HG03575 (cell line): Measurements from ENCODE around the gene PRX.
"Not testable (repeated sequence)": the region's sequence is repeated elsewhere in the genome, so short reads cannot be mapped to it uniquely, and the experiment has no call there.

Source experiments
- ATAC-seq: cut with Tn5 transposase; IDR thresholded peaks from one replicate; pipeline ENCODE4 v1.9.1; 2021; ENCODE audit not compliant: unreplicated experiment, insufficient number of reproducible peaks, low FRiP score; ENCODE audit errors: extremely low read depth

Gene PRX

DNA sequence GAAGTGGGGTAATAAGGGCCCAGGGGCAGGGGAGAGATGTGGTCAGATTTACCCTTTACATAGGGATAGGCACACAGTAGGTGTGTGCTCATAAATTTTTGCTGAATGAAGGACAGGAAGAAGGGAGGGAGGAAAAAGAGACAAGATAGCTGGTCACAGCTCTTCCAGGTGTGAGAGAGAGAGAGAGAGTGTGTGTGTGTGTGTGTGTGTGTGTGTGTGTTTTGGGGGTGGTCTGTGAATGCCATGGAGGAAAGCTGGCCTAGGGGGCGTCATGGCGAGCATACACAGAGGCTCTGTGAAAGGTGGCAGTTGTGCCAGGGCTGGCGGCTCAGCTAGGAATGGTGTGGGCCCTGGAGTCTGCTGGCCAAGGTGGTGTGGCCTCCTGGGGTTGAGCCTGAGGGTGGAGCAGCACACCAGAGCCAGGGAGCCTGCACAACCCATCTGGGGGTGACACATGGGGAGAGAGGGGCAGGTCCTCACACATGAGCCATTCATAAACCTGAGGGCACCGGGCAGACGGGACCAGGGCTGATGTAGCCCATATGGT, 6.0 kb upstream of the PRX start:
- no peak for ATAC-seq

DNA sequence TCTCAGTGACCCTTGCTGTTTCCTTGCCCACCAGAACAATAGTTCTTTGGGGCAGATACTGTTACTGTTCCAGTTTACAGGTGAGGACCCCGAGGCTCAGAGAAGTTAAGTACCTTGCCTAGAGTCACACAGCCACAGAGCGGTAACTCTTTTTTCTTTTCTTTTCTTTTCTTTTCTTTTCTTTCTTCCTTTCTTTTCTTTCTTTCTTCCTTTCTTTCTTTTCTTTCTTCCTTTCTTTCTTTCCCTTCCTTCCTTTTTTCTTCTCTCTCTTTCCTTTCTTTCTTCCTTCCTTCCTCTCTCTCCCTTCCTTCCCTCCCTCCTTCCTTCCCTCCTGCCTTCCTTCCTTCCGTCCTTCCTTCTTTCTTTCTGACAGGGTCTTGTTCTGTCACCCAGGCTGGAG, 4.9 kb upstream of the PRX start:
- ATAC-seq = no peak

DNA sequence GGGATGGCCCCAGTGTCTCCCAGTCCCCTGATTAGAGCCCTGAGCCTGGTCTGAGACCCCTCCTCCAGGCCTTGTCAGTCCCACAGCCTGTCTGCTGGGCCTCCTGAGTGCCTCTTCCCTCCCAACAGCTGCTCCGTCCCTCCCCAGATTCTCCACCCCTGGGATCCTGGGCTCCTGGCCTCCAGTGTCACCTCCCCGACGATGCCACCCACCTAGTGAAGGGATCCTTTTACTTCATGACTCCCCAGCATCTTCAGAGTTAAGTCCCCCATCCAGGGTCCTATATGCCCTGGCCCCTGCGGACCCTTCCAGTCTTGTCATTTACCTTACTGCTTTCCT, 4.4 kb upstream of the PRX start:
- ATAC-seq = no peak

DNA sequence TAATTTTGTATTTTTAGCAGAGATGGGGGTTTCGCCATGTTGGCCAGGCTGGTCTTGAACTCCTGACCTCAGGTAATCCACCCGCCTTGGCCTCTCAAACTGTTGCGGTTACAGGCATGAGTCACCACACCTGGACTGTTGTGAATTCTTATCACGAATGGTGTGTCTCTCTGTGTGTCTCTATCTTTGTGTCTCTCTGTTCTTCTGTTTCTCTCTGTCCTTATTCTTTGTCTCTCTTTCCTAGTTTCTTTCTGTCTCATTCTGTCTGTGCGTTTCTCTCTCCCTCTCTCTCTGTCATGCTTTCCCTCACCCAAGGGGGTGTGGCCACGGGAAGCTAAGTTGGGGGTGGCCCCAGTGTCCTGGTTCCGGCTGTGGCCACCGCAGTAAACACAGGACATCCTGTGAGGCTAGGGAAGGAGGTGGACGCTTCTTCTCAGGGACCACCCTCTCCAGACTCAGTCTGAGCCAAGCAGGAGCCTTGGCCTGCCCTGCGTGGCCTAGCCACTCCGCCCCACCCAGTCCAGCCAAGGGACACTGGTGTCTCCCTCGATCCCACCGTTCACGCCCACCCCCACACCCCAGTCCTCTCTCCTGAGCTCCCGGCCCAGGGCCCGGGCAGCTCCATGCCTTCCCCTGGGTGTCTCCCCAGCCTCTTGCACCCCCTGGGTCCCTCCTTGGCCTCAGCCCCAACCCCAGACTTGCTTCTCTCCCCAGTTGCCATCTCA, 3.9 kb upstream of the PRX start:
- no peak for ATAC-seq

DNA sequence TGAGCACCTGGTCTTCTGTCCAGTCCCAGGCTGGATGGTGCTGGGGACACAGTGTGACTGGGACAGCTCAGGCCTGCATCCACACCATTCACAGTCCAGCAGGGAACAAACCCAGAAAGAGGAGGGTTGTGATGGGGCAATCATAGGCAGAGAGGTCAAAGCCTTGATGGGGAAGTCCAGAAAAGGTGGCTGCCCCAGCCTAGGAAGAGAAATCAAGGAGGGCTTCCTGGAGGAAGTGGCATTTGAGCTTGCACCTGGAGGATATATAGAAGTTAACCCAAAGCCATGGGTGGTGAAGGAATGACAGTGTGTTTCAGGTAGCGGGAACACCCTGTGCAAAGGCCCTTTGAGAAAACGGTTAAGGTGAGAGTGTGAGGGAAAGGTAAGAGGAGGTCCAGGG, 2.6 kb upstream of the PRX start:
- no peak for ATAC-seq

DNA sequence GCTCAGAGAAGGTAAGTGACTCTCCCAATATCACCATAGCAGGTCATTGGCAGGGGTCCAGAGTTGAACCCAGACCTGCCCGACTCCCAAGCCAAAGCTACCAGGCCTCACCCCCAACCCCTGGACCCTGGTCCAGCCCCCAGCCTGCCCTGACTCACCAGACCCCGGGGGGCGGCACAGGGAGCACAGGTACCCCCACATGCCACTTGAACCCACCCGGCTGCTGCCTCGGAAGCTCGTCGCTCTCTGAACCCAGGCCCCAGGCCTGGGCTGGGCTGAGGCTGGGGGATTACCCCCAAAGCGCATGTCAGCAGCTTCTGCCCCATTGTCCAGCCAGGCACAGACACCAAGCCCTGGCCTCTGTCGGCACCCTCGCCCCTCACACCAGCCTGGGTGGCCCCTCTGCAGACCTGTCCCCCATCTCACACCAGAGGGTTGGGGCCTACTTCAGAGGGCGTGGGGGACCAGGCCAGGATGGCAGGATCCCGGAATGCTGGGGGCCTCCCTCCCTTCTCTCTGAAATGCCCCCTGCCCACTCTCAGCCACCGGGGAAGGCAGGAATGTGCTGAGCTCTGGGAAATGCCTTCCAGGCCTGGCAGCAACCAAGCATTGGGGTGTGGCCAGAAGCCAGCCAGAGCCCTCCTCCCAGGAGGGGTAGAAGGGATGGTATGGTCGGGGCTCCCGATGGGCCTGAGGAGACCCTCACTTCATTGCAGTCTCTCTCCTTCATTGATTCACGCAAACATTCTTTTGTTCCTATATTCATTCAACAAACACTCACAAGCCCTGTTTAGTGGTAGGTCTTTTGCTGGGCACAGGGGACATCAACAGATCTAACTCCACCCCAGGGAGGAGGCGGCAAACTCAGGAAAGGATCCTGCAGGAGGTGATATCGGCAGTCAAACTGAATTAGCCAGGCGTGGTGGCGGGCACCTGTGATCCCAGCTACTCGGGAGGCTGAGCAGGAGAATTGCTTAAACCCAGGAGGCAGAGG, 1.7 kb upstream of the PRX start:
- no peak for ATAC-seq

DNA sequence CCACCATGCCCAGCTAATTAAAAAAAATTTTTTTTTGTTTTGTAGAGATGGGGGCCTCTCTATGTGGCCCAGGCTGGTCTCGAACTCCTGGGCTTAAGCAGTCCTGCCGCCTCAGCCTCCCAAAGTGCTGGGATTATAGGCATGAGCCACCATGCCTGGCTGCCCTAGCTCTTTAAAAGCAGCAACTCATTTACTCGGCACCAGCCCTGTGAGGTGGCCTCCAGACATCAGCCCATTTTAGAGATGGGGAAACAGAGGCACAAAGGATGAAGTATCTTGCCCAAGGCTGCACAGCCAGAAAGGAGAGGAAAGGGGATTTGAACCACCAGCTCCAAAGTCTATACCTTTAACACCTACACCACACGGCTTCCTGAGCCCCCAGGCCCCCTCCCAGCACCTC, 312 bp downstream of the PRX start:
- ATAC-seq = no peak

DNA sequence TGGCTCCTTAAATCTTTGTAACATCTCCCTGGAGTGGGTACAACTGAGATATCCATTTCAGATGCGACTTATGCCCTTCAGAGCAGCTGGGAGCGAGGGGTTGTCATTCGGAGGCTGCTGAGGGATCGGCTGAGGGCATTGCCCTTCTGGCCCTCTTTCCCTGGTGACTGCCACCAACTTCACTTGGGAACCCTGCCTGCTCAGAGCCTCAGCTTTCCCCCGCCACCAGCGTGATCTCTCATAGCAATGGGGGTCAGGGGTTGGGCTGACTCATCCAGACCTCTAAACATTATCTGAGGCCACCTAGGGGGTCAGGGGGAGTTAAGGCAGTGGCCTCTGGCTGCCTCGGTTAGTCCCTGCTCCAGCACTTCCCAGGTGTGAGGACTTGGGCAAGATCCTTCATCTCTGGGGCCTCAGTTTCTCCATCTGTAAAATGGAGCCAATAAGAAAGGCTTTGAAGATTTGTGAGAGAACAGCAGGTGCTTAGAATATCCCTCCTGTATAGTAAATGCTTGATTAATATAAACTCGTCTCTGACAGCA, 1.1 kb downstream of the PRX start:
- ATAC-seq = no peak

DNA sequence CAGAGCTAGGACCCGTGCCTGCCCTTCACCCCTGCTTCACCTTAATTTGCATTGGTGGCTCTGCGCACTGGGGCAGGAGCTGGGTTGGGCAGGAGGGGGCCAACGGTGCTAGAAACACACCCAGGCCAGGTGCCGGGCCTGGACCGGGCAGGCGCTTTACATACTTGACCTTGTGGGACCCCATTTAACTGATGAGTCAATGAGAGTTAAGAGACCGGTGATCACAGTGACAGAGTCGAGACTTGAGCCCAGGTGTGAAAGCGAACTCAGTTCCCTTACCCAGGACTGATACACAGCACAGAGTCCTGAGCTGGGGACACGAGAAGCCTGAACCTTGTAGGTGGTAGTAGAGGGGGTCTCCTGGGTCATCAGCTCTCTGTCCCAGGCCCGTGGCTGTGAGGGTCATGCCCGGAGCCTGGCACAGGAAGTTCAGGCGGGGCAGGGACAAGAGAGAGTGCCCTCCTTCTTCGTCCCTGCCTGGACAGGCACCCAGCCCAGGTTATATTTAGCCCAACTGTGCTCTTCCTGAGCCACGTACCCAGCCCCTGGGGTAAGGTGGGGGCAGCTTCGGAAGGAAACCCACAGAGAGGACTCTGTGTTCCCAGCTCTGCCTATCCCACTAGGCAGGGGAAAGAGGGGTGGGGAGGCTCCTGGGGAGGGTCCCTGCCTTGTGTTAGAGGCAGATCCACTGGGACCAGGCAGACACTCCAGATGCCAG, 1.9 kb downstream of the PRX start:
- ATAC-seq = no peak

DNA sequence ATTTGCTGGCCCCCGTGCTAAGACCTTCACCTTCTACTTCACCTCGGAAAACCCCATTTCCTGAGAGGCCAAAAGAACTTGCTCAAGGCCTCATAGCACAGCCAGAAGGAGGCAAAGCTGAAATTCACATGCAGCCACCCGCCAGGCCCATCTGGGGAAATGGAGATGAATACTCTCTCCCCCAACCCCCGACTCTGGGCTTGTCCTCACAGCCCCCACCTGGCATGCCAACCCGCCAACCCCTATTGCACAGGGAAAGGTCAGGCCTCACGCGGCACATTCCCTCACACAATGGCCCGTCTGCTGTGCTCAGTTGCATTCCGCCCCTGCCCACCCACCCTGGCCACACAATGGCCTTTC, 3.2 kb downstream of the PRX start:
- ATAC-seq = no peak

DNA sequence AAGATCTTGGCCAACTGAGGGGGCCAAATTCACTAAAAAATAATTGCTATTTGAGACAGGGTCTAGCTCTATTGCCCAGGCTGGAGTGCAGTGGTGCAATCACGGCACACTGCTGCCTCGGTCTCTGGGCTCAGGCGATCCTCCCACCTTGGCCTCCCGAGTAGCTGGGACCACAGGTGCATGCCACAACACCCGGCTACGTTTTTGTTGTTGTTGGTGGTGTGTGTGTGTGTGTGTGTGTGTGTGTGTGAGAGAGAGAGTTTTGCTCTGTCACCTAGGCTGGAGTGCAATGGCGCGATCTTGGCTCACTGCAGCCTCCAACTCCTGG, 4.6 kb downstream of the PRX start:
- ATAC-seq = not testable (repeated sequence)

DNA sequence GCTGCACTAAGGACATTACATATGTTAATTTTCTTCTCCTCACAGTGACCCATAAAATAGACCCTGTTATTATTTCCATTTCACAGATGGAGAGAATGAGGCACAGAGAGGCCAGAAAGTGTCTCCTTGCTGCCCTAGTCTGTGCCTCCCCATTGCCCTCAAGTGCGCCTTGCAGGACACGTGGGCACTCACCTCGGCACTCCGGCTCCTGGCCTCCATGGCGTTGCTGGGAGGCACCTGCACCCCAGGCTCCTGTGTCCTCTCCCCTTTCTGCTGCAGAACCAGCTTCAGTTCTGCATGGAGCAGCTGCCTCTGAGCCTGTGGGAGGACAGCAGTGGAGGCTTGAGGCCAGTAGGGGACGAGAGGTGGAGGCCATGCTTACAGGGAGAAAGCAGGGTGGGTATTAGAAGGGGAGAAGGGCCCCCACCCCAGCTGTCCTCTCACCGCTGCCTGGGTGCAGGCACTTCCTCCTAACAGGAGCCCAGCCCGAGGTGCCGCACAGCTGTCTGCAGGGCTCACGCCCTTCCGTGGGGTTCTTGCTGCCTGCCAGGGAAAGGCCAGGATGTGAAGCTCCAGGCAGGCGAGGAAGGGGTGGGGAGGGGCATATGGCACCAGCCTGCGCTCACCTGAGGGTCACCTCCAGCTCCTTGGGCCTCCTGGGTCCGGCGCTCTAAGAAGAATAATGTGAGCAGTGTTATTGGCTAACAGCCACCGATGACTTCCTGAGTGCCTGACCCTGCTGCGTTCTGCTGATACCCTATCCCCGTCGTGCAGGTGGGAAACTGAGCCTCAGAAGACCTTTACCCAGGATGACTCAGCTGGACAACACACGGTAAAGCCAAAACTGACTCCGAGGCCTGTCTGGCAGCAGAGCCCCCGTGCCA, 5.2 kb downstream of the PRX start:
- ATAC-seq = no peak

DNA sequence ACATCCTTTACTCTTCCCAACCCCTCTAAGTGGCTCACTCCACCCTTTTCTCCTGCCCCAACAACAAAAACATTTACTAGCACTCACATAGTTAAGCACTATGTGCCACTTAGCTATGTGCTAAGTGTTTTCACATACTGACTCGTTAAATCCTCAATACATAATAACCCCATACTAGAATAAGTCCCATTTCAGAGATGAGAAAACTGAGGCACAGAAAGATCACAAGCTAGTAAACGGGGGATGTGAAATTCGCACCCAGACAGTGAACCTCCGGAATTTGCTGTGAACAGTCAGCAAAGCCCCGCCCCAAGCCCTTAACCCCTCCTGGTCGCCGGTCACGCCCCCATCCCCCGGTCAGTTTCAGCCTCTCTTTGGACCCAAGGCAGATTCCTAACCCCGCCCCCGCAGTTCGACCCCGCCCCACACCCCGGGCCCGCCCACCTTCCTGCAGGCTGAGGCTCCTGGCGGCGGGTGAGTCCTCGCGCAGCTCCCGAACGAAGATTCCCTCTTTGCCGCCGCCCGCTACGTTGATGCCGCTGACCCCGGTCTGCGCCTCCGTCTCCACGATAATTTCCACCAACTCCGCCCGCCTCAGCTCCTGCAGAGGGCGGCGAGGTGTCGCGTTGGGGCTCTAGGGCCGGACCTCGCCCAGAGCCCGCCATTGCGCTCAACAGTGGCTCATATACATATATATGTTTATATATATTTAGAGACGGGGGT, 9.8 kb downstream of the PRX start:
- ATAC-seq = no peak

DNA sequence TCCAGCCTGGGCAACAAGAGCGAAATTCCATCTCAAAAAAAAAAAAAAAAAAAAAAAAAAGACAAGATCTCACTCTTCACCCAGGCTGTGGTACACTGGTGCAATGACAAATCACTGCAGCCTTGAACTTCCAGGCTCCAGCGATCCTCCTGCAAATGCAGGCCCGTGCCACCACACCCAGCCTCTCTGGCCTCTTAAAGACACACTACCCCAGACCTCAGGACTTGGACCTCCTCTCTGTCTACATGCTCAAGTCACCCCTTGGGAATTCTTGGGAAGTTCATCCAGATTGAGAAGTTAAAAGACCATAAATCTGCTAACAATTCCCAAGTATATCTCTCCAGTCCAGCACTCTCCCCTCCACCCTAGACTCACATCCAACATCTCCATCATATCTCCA, 12.6 kb downstream of the PRX start:
- ATAC-seq = no peak

DNA sequence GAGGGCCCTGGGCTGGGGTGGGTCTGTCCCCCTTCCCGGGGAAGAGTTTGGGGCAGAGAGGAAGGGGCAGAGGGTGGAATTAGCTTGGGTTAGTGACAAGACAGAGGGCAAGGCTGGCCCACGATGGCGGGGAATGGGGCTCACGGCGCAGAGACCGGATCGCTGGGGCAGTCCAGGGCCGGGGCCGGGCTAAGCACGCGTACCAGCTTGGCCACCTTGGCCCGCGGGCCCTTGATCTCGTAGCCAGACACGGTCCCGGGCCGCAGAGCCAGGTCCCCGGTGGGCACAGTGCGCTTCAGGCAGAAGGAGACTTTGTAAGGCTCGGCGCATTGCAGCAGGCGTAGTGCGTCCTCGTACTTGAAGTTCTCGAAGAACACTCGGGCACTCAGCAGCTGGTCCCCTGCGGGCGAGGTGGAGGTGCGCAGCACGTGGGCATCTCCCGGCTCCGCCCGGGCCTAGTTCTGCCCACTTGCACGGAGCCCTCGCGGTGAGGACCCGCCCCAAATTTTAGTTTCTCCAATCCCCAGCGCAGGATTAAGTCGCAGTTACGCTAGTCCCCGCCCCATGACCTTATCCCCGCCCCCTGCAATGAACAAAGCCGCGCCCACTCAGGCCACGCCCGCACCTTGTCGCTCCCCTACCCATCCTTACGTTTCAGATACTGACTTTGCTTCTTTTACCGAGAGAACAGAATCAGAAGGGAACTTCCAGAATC, 14.6 kb downstream of the PRX start:
- no peak for ATAC-seq

DNA sequence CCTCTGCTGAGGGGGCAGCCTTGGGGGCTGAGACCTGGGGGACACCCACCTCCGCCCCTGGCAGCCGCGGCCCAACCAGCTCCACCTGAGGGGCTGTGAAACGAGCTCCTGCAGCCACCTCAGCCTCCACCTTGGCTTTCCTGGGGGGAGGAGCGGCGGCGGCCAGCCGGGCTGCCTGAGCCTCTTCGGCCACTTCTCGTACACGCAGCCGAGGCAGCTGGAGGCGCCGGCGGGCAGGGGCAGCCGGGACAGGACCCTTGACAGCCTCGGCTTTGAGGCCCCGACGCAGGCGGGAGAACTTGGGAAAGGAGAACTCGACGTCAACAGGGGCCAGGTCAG, 15.6 kb downstream of the PRX start:
- no peak for ATAC-seq

DNA sequence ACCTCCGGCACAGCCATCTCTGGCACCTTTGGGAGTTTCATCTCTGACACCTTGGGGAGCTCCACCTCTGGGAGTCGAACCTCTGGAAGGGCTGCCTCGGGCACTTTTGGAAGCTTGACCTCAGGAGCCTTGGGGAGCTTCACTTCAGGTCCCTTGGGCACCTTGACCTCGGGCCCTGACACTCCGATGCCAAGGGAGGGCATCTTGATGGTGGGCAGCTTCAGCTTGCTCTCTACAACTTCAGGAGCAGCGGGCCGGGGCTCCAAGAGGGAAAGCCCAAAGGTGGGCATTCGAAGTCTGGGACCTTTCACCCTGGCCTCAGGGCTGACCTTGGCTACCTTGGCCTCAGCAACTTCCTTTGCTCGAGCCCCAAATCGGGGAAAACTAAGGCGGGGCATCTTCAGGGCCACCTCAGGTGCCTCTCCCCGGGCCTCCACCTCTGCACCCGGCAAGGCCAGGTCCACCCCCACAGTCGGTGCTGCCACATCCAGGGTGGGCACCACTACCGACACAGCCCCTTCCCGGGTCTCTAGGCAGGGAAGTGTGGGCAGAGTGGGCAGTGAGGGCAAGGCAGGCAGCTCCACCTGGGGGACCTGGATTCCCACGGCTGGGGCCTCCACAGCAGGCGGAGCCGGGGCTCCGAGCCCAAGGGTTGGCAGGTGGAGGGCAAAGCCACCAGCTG, 16.2 kb downstream of the PRX start:
- ATAC-seq = no peak
